Measurements from ENCODE around the gene GNAQ.
"Not testable (repeated sequence)": the region's sequence is repeated elsewhere in the genome, so short reads cannot be mapped to it uniquely, and the experiment has no call there.

Gene GNAQ

DNA sequence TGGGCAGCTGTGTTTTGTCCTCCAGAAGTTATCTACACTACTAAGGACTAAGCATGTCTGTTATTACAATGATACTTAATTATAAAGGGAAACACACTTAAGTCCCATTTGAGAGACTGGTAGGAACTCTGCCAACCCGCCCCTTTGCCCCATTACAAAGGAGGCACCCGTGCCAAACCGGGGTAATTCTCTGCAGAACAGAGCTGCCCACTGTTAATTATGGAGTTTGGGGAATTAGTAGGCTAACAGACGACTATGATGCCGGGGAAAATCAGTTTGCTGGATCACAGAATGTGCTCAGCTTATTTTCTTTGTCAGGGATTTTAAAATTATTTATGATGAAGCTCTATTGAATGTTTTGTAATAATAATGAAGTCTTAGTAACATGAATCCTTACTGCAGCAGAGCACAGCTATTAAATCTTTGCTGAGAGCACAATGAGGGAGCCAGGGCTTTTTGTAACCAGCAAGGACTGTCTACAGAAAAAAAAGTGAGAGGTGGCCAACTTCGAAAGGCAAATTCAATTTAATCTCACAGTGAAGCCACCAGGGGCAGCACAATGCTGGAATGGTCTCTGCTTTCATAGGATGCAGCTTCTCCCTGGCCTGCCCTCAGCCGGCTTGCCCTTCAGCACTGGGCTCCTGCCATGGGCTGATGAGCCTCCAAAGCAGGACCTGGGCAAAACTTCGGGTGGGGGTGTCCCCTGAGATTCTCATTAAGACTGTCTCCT is 134.5 kb downstream of the GNAQ start:
- DNase-seq, result no peak

DNA sequence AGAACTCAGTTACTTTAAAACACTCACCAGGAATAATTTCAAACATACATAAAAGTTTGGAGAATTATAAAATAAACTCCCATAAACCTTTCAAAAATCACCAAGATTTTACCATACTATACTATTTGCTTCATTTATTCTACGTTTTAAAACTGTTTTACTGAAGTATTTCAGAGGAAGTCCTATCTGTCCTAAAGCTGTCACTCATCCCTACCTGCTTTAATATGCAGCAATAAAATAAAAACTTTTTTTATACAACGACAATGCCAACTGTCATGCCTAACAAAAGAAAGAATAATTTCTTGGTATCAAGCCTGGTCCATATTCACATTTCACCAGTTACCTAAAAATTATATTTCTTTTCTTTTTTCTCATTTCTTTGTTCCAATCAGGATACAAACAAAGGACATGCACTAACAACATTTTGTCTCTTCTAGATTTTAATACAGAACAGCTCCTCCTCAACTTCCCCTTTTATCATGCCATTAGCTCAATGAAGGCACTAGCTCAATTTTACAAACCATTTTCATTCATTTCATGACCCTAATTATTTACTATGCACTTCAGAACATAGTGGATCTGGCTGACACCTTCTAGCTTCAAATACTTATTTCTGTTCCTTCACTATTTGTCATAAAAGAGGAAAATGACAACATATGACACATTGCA is 135.2 kb downstream of the GNAQ start:
- DNase-seq, result no peak

DNA sequence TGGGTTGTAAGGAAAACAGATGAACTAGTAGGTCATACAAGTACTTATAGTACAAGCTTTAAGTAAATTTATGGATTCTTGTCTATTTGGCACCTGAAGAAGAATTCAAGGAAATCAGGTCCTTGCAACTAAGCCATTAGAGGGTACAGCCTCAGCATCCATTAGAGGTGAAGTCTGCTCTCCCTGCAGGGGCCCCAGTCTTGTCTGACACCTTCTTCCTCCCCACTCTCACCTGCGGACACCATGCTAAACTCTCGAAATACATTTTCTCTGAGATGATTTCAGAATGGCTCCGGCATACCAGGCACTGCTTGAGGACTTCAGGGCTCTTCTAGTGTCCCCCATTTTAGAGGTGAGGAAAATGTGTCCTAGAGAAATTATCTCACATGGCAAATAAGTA is 137.9 kb downstream of the GNAQ start:
- DNase-seq, result no peak

DNA sequence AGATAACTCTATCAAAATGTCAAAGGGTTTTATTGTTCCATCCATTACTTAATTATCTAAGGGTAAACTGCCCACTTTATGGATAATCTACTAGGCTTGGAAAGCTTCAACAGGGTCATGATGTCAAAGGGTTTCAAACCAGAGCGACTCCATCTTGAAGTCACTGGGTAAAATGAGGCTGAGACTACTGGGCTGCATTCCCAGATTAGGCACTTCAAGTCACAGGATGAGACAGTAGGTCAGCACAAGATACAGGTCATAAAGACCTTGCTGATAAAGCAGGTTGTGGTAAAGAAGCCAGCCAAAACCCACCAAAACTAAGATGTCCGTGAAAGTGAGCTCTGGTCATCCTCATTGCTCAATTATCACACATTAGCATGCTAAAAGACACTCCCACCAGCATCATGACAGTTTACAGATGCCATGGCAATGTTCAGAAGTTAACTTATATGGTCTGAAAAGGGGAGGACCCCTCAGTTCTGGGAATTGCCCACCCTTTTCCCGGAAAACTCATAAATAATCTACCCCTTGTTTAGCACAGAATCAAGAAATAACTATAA is 138.6 kb downstream of the GNAQ start:
- no peak for DNase-seq

DNA sequence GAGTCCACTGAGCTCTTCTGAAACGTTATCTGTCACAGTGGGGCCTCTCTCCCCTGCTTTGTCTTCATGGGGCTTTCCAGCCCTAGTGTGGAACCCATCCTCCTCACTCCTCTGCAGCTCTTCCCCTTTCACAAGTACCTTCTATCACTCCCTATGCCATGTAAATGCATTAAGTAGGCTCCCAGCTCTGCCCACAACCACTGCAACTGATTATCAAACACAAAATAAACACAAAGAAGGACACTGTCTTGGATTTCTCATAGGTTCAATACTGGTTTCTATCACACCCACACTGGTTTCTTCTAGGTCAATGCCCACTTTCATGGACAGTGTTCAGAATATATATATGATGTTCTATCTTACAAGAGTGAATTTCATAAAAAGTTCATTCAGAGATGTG is 139.4 kb downstream of the GNAQ start:
- DNase-seq, result no peak

DNA sequence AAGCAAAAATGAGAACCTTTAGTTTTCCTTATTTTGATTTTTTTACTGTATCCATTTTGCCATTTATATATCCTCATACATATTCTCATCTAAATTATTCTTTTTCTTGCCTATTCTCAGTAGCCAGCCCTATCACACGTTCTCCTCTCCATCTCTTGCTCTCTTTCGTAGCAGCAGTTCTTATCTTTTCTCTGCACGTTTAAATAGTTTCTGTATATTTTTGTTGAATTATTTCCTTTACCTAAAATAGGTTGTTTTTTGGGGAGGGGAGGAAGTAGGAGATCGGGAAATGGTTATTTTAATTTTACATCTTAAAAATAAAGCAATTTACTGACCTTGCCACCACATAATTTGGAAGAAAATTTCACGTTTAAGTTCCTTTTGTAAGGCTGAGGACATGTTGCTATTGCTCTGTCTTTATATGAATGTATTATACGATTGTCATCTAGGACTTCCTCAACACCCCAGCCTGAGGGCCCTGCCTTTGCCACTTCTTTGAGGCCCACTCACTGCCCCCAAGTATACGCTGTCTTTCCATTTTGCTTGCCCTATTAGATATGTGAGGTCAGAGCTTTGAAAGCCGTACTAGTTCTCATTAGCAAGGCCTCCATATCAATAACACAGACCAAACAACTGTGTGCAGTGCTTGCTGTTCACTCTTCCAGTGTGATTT is 140.3 kb downstream of the GNAQ start:
- no peak for DNase-seq

DNA sequence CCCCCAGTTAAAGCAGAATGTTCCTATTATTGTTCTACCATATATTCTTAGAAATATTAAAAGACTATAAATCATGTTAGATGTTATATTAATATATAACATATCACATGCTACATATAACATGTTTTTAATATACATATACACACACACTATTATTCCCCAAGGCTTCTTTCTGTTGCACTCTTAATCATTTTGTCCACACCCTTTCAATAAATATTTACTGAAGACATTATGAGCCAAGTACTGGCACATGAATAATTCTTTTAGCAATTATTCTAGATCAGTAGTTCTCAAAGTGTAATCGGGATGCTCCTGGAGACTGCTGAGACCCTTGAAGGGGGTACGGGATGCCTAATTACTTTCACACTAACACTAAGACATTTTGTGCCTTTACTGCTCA is 143.9 kb downstream of the GNAQ start:
- DNase-seq, result no peak

DNA sequence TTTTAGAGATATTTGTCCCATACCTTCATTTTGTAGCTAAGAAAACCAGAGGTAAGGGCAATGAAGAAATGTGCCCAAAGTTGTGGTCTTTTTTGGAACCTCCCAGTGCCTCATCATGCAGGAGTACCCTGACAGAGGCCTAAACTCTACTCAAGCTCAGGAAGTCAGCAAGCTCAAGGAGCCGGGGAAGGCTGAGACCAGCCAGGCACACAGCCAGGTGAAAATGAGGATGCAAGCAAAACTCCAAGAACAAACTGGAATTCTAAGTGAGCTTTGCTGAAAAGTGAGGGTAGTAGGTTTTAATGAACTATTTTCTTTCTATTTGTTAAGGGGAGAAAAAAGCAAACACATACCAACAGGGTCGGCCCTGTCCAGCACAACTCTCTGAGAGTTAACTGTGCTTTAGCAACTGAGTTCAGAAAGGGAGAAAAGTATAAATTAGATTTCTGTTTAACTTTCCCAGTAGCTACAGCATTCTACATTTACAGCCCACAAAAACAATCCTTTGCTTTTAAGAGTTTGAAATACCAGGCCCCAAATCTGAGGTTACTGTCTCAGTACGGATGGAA is 146.4 kb downstream of the GNAQ start:
- no peak for DNase-seq

DNA sequence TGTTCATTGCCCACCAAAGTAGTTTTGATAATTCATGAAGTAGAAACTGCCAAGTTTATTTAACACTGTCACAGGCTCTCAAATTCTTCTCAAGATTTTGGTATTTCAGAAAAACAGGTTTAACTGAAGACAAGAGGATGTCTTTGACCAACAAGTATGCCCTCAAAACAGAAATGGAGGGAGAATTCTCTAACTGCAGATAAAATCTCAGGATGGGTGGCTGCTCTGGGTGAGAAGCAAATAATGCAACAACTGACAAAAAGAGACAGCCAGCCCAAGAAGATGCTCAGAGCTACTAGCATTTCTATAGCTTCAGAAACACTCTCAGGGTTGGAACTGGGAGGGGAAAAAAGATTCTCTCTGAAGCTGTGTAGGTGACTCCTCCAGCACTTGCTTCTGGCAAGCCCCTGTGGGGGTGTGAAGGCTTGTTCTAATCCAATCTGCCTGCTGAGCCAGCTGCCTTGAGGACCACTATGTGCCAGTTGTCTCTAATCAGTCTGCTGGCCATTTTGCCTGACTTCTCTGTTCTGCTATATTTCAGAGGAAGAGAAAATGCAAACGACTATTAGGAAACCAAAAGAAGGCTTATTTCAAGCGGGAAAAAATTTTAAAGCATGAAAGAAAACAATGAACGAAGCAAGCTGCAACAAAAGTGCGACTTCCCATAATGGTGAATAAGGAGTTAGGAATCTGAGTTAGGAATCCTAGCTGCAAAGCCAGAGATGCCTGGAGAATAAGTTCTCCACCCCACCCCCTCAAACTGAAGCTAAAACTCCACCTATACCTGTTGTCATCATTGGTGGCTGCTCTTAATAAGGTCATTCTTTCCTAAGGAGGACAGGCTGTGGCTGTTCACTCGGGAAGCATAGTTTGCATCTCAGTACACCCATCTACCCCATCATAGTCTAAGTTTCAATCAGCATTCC is 147.5 kb downstream of the GNAQ start:
- DNase-seq, result no peak

DNA sequence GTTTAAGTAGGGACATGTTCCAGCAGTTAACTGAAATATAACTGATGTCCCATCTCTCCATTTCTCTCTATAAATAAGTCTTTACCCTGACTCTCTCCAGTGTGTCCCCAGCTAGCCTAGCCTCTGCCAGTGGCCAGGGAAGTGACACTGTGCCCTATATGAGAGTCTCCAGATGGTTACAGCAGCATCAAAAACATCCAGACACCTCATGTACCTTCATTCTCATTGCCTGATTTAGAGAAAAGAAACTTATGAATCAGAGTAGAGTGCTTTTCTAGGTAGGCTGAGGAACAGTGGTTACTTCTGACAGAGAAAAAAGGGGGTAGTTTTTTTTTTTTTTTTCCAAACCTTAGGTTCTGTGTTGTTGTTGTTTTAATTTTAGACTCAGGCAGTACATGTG is 148.5 kb downstream of the GNAQ start:
- no peak for DNase-seq

DNA sequence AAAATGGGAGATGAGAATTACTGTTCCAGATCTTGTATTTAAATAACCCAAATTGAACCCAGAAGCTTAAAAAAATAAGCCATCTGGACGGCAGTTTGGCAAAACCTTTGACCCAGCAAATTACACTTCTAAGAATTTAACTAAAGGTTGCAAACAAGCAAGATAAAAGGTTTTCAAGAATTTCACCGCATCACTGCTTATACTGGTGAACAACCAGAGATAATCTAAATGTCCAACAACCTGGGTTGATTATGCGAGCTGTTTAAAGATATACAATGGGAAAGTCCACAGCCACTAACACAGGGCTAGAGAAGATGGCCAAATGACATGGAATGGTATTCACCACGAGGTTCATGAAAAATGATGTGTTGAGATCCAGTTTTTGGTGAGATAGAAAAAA is 149.3 kb downstream of the GNAQ start:
- no peak for DNase-seq

DNA sequence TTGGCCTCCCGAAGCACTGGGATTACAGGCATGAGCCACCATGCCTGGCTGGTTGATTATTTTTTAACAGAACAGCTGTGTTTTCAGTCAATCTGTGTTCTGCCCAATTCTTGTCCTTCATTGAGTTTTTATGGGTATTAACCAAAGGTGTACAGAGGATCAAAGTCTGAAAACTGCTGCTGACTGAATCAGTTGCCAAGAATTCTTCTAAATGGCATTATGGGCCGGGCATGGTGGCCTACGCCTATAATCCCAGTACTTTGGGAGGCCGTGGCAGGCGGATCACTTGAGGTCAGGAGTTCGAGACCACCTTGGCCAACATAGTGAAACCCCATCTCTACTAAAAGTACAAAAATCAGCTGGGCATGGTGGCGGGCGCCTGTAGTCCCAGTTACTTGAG is 150.0 kb downstream of the GNAQ start:
- DNase-seq, result not testable (repeated sequence)

DNA sequence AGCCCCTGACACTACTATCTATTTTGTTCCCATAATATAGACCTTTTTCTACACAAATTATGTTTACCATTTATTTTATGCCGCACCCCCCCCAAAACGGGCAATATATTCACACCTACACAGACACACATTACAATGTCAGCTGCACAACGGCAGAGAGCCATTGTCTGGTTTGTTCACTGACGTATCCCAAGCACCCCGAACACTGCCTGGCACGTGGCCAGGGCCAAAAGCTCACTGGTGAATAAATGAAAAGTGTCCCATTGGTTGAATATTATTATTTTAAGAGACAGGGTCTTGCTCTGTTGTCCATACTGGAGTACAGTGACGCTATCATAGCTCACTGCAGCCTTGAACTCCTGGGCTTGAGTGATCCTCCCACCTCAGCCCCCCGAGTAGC is 150.5 kb downstream of the GNAQ start:
- DNase-seq, result no peak

DNA sequence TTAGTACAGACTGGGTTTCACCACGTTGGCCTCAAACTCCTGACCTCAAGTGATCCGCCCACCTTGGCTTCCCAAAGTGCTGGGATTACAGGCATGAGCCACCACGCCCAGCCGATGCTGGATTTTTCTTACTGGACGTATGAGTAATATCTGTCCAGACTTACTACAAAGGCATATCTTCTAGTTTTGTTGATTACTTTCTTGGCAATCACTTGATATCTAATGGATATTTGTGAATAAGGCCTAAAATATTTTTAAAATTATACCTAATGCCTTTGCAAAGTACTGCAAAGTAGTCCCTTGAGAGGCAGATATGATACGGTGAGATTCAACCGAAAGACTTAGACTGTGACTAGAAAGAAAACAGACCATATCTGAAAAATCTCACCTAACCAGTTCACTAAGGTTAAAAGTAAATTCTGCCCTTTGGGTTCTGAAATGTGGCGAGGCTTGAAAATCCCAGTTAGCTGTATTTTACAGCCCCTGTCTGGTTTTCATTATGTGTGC is 152.1 kb downstream of the GNAQ start:
- DNase-seq, result no peak

DNA sequence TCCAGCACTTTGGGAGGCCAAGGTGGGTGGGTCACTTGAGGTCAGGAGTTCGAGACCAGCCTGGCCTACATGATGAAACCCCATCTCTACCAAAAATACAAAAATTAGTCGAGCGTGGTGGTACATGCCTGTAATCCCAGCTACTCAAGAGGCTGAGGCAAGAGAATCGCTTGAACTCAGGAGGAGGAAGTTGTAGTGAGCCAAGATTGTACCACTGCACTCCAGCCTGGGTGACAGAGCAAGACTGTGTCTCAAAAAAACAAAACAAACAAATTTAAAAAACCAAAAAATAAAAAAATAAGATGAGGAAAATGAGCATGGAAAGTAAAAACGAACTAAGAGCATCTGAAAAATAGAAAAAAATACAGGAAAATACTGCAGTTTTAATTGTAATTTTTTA is 152.8 kb downstream of the GNAQ start:
- not testable (repeated sequence) for DNase-seq

DNA sequence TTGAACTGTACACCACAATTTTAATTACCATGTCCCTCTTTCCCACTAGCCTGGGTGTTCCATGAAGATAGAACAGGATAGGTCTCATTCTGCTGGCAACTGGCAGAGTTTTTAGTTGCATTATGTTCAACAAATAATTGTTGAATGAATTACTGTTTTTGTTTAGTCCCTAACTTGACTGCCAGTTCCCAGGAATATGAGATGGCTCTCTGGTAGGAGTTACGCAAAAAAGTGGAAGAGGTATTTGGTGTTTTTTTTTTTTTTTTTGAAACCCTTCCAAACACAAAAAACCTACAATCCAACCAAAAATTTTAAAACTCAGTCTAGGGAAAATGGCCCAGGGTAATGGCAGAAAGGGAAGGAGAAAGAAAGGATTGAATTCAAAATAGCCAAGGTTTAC is 153.6 kb downstream of the GNAQ start:
- no peak for DNase-seq

DNA sequence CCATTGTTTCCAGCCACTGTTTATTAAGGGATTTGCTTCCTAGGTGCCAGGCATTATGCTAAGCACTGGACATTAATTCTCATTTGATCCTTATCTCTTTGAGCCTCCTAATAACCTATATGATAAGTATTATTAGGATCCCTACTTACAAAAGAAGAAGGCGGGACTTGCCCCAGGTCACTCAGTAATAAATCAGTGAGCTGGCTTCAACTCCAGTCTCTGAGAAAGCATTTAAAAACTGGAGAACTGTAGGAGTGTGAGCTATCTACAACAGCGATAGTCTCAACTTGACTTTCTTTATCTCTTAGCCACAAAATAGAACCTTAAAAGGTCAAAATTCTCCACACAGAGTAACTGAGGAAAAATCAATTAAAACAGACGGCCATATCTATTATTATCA is 155.0 kb downstream of the GNAQ start:
- DNase-seq, result no peak

DNA sequence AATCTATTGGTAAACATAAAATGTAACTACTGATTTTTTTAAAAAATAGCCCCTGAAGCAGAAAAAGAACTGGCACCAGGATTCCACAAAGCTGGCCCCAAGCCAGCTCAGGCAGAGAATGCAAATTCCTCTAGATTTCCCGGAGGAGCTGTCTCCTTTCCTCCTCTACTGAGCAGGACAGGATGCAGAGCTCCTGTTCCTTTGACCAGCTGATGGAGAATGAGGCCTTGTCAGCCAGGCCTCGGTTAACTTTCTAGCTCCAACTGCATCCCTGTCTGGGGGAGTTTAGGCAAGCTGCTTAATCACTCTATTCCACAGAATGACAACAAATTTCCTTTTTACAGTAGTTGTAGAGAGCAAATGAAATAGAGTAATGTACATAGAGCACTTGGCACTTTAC is 155.5 kb downstream of the GNAQ start:
- DNase-seq, result no peak

DNA sequence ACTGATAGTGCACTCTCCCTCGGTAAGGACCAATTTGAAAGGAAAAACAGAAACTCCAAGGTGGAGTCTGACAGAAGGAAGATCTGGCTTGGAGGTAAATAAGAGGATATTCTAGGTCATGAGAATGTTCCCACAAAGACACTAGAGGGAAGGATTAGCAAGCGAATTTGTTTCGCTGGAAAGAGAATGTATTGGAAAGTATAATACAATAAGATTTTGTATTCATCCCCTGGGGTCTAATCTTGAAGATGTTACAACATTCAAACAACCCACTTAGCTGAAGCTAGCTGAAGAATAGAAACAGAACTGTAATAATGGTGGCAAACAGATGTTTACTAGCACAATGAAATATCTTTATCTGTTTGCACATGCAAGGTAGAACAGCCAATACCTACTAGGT is 158.7 kb downstream of the GNAQ start:
- no peak for DNase-seq

DNA sequence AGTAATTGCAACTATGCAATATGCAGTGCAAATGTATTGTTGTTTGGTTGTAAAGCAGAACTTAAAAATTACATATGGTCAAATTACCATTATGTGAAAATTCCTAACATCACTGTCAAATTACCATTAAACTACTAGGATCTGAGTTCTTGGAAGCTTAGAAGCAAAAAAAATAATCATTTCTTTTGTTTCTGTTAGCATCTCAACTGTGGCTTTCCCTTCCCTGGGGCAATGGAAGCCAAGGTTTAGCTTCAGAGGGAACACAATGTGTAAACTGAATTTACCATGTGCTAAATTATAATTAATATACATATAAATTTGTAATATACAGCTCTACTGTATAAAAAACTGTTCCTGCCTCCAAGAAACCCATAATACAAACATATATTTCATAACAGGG is 159.4 kb downstream of the GNAQ start:
- no peak for DNase-seq

DNA sequence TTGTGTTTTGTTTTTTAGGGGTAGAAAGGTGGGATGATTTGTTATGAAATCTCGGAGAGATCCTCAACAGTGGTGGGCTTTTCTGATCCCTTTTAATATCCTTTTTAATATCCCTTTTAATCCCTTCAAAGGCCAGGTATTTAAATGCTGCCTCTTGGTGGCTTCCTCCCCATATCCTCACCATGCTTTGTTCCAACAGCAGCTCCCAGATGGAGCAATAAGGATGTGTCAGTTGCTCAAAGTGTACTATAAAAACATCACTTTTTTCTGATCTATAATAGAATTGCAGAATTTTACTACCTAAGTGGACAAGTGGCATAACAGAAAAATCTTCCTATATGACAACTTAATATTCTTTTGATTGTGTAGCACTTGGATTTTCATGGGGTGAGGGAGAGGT is 160.1 kb downstream of the GNAQ start:
- no peak for DNase-seq

DNA sequence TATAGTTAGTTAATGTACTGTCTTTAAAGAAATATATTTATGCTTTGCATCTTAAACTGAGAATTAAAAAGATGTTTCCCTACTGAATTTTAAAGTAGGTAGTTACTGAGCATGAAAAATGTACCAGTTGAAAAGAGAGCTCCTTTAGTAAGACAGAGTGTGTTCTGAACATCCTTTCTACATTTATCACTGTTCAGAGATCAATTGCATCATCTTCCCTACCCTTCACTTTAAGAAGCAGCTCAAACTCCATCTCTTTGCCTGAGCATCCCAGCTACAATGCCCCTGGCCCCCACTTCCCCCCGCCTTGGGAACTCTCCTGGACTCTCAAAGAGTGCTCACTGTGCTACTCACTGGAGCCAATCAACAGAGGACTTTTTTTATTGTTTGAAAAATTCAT is 164.7 kb downstream of the GNAQ start:
- DNase-seq, result no peak

Data from stimulated activated CD4-positive, alpha-beta T cell treated with anti-CD3 and anti-CD28 coated beads, Interleukin-4, amount 100 ng/mL, for 24 hours (primary cell).